Measurements from ENCODE around the gene ITM2B. TPM values are rescaled to one million over a fixed set of nuclear protein-coding genes. Genes with fewer than 3 reads are reported as not detected.

The ITM2B gene
- total RNA-seq, 2 experiments from 2014 or later: 76.7 to 77.5 TPM

GRCh38 chr13:48294653-48295052 is 61.6 kb downstream of the ITM2B start:
- ChIA-PET POLR2A (no interaction called here), CTCF (no interaction called here)

GRCh38 chr13:48295271-48295670 is 62.3 kb downstream of the ITM2B start:
- POLR2A ChIA-PET: no interaction called here
- CTCF ChIA-PET: no interaction called here

GRCh38 chr13:48296528-48296927 is 63.5 kb downstream of the ITM2B start:
- ChIA-PET CTCF (interaction anchor here (1.1 kb wide), 1 partner anchor 202 kb away, joined by 3 read pairs; the partner anchor contains the start of gene MED4), POLR2A (no interaction called here)

GRCh38 chr13:48297131-48297786 is 64.3 kb downstream of the ITM2B start:
- ChIA-PET POLR2A (no interaction called here), CTCF (interaction anchor here (1.1 kb wide), 1 partner anchor 203 kb away, joined by 3 read pairs; the partner anchor contains the start of gene MED4)

- POLR2A ChIA-PET: no interaction called here
- CTCF ChIA-PET: interaction anchor here (1.1 kb wide), 1 partner anchor 12 kb away, joined by 3 read pairs; no protein-coding TSS in a partner anchor
Observed at GRCh38 chr13:48299591-48299990, 66.6 kb downstream of the ITM2B start.

- POLR2A ChIA-PET: interaction anchor here (0.5 to 1.3 kb wide), 3 partner anchors 16 to 70 kb away, joined by 4 to 7 read pairs (median 7); partner anchors contain the start of gene ITM2B
Observed at GRCh38 chr13:48302871-48303358, 69.9 kb downstream of the ITM2B start.

GRCh38 chr13:48303359-48304142 is 70.5 kb downstream of the ITM2B start, which contains the start of gene RB1:
Gene RB1, plus strand, starts transcription at chr13:48303751. Its CDS starts 162 bp downstream, at chr13:48303913.
- ChIA-PET CTCF (interaction anchor here (1.0 to 1.8 kb wide), 2 partner anchors 208 to 375 kb away, joined by 4 read pairs; no protein-coding TSS in a partner anchor), POLR2A (interaction anchor here (1.3 kb wide), 1 partner anchor 71 kb away, joined by 7 read pairs; the partner anchor contains the start of gene ITM2B)

More at GRCh38 chr13:48302871-48303358, 69.9 kb downstream of the ITM2B start:
- CTCF ChIA-PET: interaction anchor here (1.0 to 1.8 kb wide), 2 partner anchors 208 to 375 kb away, joined by 4 read pairs; no protein-coding TSS in a partner anchor

- ChIA-PET CTCF (interaction anchor here (1.8 kb wide), 1 partner anchor 209 kb away, joined by 4 read pairs; no protein-coding TSS in a partner anchor), POLR2A (no interaction called here)
Observed at GRCh38 chr13:48304143-48304876, 71.3 kb downstream of the ITM2B start.

- ChIA-PET CTCF (no interaction called here), POLR2A (interaction anchor here (0.8 kb wide), 1 partner anchor 9 kb away, joined by 3 read pairs; no protein-coding TSS in a partner anchor)
Observed at GRCh38 chr13:48311223-48311622, 78.2 kb downstream of the ITM2B start.

- POLR2A ChIA-PET: no interaction called here
- CTCF ChIA-PET: no interaction called here
Observed at GRCh38 chr13:48315969-48316650, 83.1 kb downstream of the ITM2B start.

GRCh38 chr13:48316826-48317510 is 84.0 kb downstream of the ITM2B start:
- ChIA-PET POLR2A (no interaction called here), CTCF (interaction anchor here (0.6 kb wide), 1 partner anchor 418 kb away, joined by 3 read pairs; no protein-coding TSS in a partner anchor)

- ChIA-PET POLR2A (interaction anchor here (1.2 kb wide), 1 partner anchor 15 kb away, joined by 4 read pairs; no protein-coding TSS in a partner anchor), CTCF (interaction anchor here (1.1 kb wide), 1 partner anchor 262 kb away, joined by 5 read pairs; no protein-coding TSS in a partner anchor)
Observed at GRCh38 chr13:48317511-48318376, 84.7 kb downstream of the ITM2B start.

GRCh38 chr13:48318377-48318811 is 85.4 kb downstream of the ITM2B start:
- POLR2A ChIA-PET: interaction anchor here (1.2 kb wide), 1 partner anchor 16 kb away, joined by 4 read pairs; no protein-coding TSS in a partner anchor

GRCh38 chr13:48318821-48319511 is 86.0 kb downstream of the ITM2B start:
- ChIA-PET CTCF (interaction anchor here (1.1 kb wide), 1 partner anchor 261 kb away, joined by 5 read pairs; no protein-coding TSS in a partner anchor), POLR2A (interaction anchor here (1.2 kb wide), 1 partner anchor 17 kb away, joined by 4 read pairs; no protein-coding TSS in a partner anchor)

More at GRCh38 chr13:48318377-48318811, 85.4 kb downstream of the ITM2B start:
- CTCF ChIA-PET: interaction anchor here (1.1 kb wide), 1 partner anchor 261 kb away, joined by 5 read pairs; no protein-coding TSS in a partner anchor
